HG02763 (cell line): ENCODE measurements around the gene RPUSD4.
A peak's percentile ranks its signal among the peaks of the same experiment; 100 is the strongest.

ENCODE experiments used
- ATAC-seq: cut with Tn5 transposase; IDR thresholded peaks from one replicate; pipeline ENCODE4 v1.9.1; 2021; ENCODE audit warnings: mild to moderate bottlenecking, moderate library complexity; ENCODE audit not compliant: unreplicated experiment

The RPUSD4 gene

GRCh38 chr11:126212089-126212660 lies 725 bp upstream of the RPUSD4 start:
- ATAC-seq, result no peak

GRCh38 chr11:126210871-126211235 lies 597 bp downstream of the RPUSD4 start:
- ATAC-seq, result no peak

DNA sequence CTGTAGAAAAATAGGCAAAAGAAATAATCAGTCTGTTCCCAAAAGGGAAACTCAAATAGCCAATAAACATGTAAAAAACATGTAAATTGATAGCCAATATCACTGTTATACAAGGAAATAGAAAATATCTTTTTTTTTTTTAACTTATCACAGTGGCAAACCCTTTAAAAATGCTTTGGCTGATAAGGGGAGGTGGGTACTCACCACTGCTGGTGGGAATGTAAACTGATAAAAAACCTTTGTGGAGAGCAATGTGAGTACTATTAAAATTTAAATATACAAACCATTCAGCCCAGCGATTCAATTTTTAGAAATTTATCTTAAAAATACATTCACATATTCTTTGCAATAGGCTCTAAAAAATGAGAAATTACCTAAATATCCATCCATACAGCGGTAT lies 3.6 kb downstream of the RPUSD4 start:
- no peak for ATAC-seq

DNA sequence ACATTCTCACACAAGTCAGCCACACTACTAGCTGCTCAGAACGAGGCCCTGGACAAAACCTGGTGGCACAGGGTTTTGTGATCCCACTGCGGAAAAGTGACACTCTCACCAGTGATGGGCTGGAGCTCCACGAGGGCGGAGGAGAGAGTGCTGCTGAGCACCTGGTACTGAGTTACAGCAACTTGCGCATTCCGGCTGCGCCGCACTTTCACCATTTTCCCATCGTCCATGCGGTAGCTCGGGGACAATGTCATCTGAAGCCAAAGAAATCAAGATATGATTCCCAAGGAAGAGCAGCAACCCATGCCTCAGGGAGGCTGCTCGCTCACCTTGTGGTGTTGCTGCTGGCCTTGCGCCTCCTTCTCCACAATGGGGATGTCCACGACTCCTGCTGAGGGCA lies 6.1 kb downstream of the RPUSD4 start:
- no peak for ATAC-seq

- no peak for ATAC-seq
Measured at GRCh38 chr11:126202646-126203359, 8.6 kb downstream of the RPUSD4 start.

DNA sequence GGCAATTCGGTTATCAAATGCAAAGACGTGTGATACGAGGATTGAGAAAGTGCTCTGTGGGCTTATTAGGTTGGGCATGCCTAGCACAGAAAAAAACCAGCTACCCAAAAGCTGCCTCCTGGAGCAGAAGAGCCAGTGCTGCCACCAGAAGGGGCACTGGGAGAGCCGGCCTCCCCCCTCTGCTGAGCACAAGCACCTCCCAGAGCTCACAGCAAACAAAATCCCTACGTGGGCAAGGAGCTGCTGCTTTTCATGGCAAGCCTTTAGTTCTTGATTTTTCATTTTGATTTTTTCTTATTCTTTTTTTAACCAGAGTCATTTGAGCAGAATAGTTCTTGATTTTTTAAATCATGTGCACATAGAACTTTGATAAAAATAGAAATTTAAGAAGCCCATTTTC lies 12.8 kb downstream of the RPUSD4 start:
- ATAC-seq, result no peak

- no peak for ATAC-seq
Measured at GRCh38 chr11:126197277-126197939, 14.0 kb downstream of the RPUSD4 start.

- ATAC-seq, result no peak
Measured at GRCh38 chr11:126195119-126195518, 16.3 kb downstream of the RPUSD4 start.

- no peak for ATAC-seq
Measured at GRCh38 chr11:126194121-126194543, 17.3 kb downstream of the RPUSD4 start.

DNA sequence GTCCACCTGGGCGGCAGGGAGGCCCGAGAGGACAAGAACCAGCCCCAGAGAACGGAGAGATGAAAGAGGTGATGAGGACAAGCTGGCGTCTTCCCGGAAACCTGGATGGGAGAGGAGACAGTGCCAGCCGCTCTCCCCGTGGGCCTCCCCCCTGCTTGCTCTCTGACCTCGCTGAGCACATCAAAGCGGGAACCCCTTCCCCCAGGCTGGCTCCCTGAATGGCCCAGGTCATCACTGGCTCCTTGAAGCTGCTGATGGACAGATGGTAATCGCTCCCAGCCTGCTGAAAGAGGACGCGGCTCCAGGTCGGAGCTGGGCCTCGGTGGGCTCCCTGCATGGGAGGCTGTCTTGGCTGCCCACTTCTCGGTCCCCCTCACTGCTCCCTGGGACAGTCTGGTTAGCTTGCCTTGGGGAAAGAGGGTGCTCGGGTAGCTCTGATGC lies 18.4 kb downstream of the RPUSD4 start:
- ATAC-seq, result no peak

DNA sequence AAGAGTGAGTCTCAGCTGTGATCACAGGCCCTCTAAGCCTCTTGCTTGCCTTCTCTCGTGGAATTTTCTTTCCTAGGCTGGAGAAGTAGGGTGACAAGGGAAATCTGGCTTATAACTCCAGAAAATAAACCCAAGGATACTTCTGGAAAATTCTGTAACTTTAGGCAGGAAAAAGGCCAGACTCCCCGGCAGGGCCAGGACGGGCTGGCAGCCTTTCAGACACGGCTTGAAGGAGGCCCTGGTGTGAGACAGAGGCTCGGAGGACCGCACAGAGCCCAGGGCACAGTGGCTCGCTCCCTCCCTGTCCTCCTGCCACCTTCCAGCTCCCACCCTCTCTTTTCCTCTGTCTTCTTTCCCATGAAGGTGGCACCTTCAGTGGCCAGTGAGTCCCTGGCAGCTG lies 19.1 kb downstream of the RPUSD4 start:
- no peak for ATAC-seq

- ATAC-seq, result no peak
Measured at GRCh38 chr11:126191379-126192073, 19.9 kb downstream of the RPUSD4 start.

GRCh38 chr11:126190792-126191191 lies 20.7 kb downstream of the RPUSD4 start:
- ATAC-seq, result no peak

DNA sequence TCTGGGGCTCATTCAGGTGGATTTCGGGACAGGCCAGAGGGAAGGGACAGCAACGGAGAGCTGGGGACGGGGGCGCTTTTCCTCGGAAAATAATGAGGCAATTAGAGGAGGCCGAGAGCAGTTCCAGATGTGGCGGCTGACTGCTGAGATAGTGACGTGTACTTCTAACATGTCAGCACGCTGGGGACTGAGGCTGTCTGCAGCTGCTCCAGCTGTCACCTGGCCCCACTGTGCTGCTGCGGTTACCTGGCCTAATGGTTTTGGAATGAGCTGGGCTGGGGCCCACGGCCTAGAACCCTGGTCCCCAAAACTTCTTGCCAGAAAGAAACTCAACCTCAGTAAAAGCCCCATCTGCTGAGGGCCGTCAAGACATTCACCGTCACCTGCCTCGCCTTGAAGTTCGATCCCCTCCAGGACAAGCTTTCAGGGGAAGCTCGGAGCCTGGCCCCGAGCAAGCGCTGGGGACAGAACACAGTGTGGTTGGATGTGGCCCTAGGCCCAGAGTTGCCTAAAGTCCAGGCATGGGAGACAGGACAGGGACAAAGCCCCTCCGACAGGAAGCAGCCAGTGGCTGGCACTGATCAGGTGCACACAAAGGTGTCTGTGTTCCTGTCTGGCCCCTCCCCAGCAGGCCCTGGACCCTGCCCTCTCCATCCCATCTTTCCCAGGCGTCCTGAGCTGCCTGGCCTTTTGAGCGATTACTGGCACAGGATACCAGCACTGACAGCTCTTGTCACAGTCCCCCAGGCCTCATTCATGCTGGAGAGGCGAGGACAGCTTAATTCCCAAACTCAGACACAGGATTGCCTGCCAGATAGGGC lies 22.1 kb downstream of the RPUSD4 start:
- peak; percentile 76 for ATAC-seq

DNA sequence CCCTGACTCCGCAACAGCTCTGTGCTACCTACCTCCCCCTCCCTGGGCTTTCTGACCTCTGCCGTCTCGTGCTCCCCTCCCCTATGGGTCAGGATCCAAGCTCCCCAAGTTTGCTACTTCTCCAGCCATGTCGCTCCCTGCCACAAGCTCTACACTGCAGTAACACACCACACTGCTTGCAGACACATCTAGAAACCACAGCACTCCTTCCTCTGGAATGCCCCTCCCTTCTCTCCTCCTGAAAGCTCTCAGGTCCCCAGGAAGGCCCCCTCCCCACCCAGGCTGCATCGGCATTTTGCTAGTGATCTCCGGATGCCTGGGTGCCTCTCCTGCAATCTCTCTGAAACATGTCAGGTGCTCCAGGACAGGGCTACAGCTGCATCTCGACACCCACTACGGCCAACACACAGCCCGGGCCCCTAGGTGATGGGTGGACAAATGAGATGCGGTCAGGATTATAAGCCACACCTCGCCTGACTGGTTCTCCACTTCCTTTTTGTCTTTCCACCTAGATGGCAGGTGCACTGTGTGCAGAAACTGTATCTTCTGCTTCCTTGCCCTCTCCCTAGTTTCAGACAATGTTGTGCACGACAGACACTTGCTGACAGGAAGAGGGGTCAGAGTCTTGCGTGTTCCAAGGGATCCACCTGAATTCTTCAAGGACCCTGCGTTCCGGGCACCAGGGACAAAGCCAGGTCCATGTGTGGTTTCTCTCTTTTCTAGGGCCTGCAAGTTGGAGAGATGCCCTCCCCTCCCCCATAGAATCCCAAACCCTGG lies 22.9 kb downstream of the RPUSD4 start:
- peak; percentile 81 for ATAC-seq

GRCh38 chr11:126186708-126187529 lies 24.5 kb downstream of the RPUSD4 start:
- ATAC-seq, result no peak

GRCh38 chr11:126186025-126186698 lies 25.3 kb downstream of the RPUSD4 start:
- ATAC-seq, result no peak

DNA sequence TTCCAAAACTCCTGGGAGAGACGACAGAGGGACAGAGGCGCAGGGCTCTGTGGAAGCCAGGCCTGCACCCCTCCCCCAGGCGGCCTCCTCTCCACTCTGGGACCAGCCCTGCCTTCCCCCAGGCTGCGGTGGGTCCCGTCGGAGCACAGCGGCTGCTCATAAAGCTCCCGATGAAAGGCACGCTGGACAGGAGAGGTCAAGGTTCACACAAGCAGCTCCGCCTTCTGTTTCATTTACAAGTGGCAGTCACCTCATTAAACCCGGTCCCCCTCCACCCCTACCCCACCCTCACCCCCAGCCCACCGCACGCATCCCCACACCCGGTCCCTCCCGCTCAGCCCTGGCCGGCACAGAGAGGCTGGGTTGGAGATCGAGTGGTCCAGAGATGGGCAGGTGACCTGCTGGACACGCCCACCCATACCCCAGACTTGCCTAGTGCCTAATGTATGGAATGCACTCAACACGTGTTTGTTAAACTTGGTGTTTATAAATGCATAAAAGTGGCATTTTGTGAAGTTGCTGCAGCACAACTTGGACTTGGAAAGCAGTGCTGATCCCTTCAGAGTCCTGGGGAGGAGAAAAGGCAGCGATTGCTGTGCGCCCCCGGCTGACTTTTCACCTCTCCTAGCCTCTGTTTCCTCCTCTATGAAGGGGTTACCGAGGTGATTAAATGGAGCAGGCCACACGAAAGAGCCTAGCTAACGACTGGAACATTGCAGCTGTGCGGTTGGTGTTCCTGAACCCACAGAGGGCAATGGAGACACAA lies 26.0 kb downstream of the RPUSD4 start:
- no peak for ATAC-seq
